Keratinocyte (primary cell): ENCODE data around the gene MYO7B. TPM values are rescaled to one million over a fixed set of nuclear protein-coding genes. Genes with fewer than 3 reads are reported as not detected.

Experiments used
- DNase-seq: peaks from one replicate; pipeline ENCODE4 v3.0.0-alpha.2; 2011; ENCODE audit warnings: low read depth, missing footprints, low spot score
- FAIRE-seq: peaks from 2 replicates; lab custom pipeline; 2011; peaks lifted over from hg19 to GRCh38; lab: Jason Lieb, UNC
- H2AFZ ChIP-seq: 2 replicates; pipeline ENCODE4 v1.6.0; 2012; ENCODE audit warnings: low read length, control low read depth, inconsistent platforms; ENCODE audit not compliant: control insufficient read depth
- H3K27ac ChIP-seq: 2 replicates; pipeline ENCODE4 v1.5.1; 2011; ENCODE audit warnings: low read length; ENCODE audit not compliant: control insufficient read depth, insufficient read depth
- H3K27me3 ChIP-seq: 3 replicates; pipeline ENCODE4 v1.6.0; 2011; ENCODE audit warnings: low read length; ENCODE audit not compliant: control insufficient read depth, insufficient read depth; ENCODE audit errors: extremely low read depth
- H3K36me3 ChIP-seq, 2 experiments: 2 replicates in 1 of 2; 3 replicates in 1 of 2; pipeline ENCODE4 v1.5.1; 2011; ENCODE audit warnings: low read length in 2 of 2, mild to moderate bottlenecking in 1 of 2; ENCODE audit not compliant: control insufficient read depth in 2 of 2, insufficient read depth in 2 of 2; ENCODE audit errors: extremely low read depth in 1 of 2
- H3K4me1 ChIP-seq: 3 replicates; pipeline ENCODE4 v1.5.1; 2011; ENCODE audit warnings: low read length; ENCODE audit not compliant: control insufficient read depth, insufficient read depth; ENCODE audit errors: extremely low read depth
- H3K4me2 ChIP-seq: 3 replicates; pipeline ENCODE4 v1.6.0; 2011; ENCODE audit warnings: low read depth, low read length; ENCODE audit not compliant: control insufficient read depth, insufficient read depth; ENCODE audit errors: extremely low read depth
- H3K4me3 ChIP-seq, 3 experiments: fragments of 200-600 bp in 1 of 3; sonication (generic) in 1 of 3; 2 replicates in 2 of 3; 3 replicates in 1 of 3; pipeline ENCODE4 v1.5.1; 2011 to 2016; ENCODE audit warnings: low read length in 3 of 3, mild to moderate bottlenecking in 3 of 3, control low read depth in 2 of 3, inconsistent platforms in 1 of 3, low read depth in 1 of 3, mixed read lengths in 1 of 3, mixed run types in 1 of 3, moderate library complexity in 1 of 3; ENCODE audit not compliant: control insufficient read depth in 2 of 3, insufficient read depth in 2 of 3; ENCODE audit errors: extremely low read depth in 1 of 3
- H3K79me2 ChIP-seq: 2 replicates; pipeline ENCODE4 v1.6.0; 2012; ENCODE audit warnings: low read length; ENCODE audit not compliant: control insufficient read depth, insufficient read depth
- H3K9ac ChIP-seq: 3 replicates; pipeline ENCODE4 v1.6.0; 2011; ENCODE audit warnings: low read length; ENCODE audit not compliant: control insufficient read depth, insufficient read depth; ENCODE audit errors: extremely low read depth
- H3K9me1 ChIP-seq: 3 replicates; pipeline ENCODE4 v1.6.0; 2011; ENCODE audit warnings: low read length; ENCODE audit not compliant: control insufficient read depth, insufficient read depth; ENCODE audit errors: extremely low read depth
- H3K9me3 ChIP-seq: 2 replicates; pipeline ENCODE4 v1.5.1; 2012; ENCODE audit warnings: low read depth, low read length; ENCODE audit not compliant: control insufficient read depth
- H4K20me1 ChIP-seq: 3 replicates; pipeline ENCODE4 v1.6.0; 2011; ENCODE audit warnings: low read length; ENCODE audit not compliant: control insufficient read depth, insufficient read depth; ENCODE audit errors: extremely low read depth
- EZH2 ChIP-seq: IDR thresholded peaks from one replicate; pipeline ENCODE4 v1.6.1; 2012; ENCODE audit warnings: inconsistent platforms, mild to moderate bottlenecking, low read length, moderate library complexity
- dilution Hi-C: fragments of 300-500 bp; cut with MboI; formaldehyde crosslinking; loops from one replicate; pipeline ENCODE4 v1.7.0; 2020; ENCODE audit warnings: low sequenced_read_pairs; ENCODE audit not compliant: extremely low pct_ligation_motif_present
- polyA plus RNA-seq, 5 experiments: library from polyadenylated mRNA; depleted of rRNA in 3 of 5; stranded (reverse) in 3 of 5; stranded (forward) in 1 of 5; unstranded in 1 of 5; fragments of >200 nt; gene quantifications; 1 replicate in 1 of 5; 2 replicates in 3 of 5; 3 replicates in 1 of 5; pipeline versions ENCODE4 v1.2.1 to v1.2.3, GENCODE V29; 2011 to 2012; ENCODE audit warnings: missing spikeins in 2 of 5, low read depth in 1 of 5, low replicate concordance in 1 of 5
- TF ChIP-seq, protein P1 (sequence below), 3 experiments: IDR thresholded peaks in 1 of 3; conservative IDR thresholded peaks in 1 of 3; optimal IDR thresholded peaks in 1 of 3; 2 replicates in 2 of 3; 3 replicates in 1 of 3; pipeline versions ENCODE3 to v1.5.1; 2011; ENCODE audit warnings: low read length in 3 of 3, mild to moderate bottlenecking in 3 of 3, moderate library complexity in 2 of 3, control low read depth in 1 of 3, inconsistent platforms in 1 of 3; ENCODE audit not compliant: insufficient read depth in 2 of 3; ENCODE audit errors: extremely low read depth in 1 of 3

MYO7B gene
- polyA plus RNA-seq, 1 donor (not counting 4 experiments of a cell fraction or from before 2014, with no cell fraction given), result not detected

DNA sequence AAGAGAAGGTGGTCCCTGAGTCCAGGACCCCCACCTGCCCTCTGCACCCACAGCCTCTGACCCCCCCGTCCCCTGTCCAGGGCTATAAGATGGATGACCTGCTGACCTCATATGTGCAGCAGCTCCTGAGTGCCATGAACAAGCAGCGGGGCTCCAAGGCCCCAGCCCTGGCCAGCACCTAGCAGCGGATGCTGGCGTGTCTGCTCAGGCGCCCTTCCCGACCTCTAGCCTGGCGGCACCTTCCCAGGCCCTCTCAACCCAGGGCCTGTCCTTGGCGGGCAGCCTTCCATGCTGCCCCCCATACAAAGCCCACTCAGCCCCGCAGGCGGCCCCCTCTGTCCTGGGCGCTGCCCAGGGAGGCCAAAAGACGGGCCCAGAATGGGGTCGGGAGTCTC lies 101.8 kb downstream of the MYO7B start:
- DNase-seq (no peak), FAIRE-seq (no peak)
- H3K4me1 ChIP-seq, result peaks cover 12% of the 10 kb centered on the region
- no peaks in the 10 kb centered on the region for H3K9me1 ChIP-seq
- H4K20me1 ChIP-seq, result no peaks in the 10 kb centered on the region
- H3K27ac ChIP-seq, result no peak overlapping the region
- no peak for TF ChIP-seq EZH2
- TF ChIP-seq, protein P1, sequence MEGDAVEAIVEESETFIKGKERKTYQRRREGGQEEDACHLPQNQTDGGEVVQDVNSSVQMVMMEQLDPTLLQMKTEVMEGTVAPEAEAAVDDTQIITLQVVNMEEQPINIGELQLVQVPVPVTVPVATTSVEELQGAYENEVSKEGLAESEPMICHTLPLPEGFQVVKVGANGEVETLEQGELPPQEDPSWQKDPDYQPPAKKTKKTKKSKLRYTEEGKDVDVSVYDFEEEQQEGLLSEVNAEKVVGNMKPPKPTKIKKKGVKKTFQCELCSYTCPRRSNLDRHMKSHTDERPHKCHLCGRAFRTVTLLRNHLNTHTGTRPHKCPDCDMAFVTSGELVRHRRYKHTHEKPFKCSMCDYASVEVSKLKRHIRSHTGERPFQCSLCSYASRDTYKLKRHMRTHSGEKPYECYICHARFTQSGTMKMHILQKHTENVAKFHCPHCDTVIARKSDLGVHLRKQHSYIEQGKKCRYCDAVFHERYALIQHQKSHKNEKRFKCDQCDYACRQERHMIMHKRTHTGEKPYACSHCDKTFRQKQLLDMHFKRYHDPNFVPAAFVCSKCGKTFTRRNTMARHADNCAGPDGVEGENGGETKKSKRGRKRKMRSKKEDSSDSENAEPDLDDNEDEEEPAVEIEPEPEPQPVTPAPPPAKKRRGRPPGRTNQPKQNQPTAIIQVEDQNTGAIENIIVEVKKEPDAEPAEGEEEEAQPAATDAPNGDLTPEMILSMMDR (optimal IDR thresholded peaks at IDR 0.05 in 1 of 3, IDR thresholded peaks at IDR 0.05 in 1 of 3, conservative IDR thresholded peaks at IDR 0.05 in 1 of 3; ENCODE audit: extremely low read depth in 1 of 3, insufficient read depth in 2 of 3, low read length in 3 of 3), result no peak
- peak overlapping the region; percentile 15 for H3K4me2 ChIP-seq
- H3K9ac ChIP-seq, result no peak overlapping the region
- H3K36me3 ChIP-seq, result no peaks in the 10 kb centered on the region
- H3K27me3 ChIP-seq, result no peaks in the 10 kb centered on the region
- dilution Hi-C loops, result no loop called here
- H2AFZ ChIP-seq, result no peak overlapping the region
- H3K9me3 ChIP-seq, result no peaks in the 10 kb centered on the region
- no peak overlapping the region for H3K4me3 ChIP-seq
- H3K79me2 ChIP-seq, result no peaks in the 10 kb centered on the region

DNA sequence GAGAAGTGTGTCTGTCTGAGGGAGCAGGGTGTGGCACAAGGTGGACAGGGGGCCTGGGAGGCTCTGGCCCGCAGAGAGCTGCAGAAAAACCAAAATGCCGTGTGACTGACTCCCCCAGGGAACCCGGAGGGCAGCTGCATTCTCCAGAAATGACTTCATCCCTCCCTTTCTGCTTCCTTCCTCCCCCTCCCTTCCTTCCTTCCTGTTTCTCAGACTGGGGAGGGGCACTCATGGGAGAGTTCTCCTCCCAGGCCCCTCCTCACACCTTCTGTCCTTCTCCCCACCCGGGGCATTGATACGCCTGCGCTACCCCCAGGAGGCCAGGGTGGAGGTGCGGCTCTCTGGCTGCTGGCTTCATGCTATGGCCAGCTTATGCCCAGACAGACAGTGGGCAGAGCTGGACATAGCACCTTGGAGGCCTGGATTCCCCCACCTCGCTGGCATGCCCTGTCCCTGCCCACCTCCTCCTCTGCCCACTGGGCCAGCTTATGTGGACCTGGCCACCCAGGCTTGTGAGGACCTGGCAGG lies 102.3 kb downstream of the MYO7B start:
- peaks cover 12% of the 10 kb centered on the region for H3K4me1 ChIP-seq
- H3K79me2 ChIP-seq, result no peaks in the 10 kb centered on the region
- no peaks in the 10 kb centered on the region for H3K27me3 ChIP-seq
- peak overlapping the region; percentile 60 for H3K27ac ChIP-seq
- H3K36me3 ChIP-seq, result no peaks in the 10 kb centered on the region
- H3K9me1 ChIP-seq, result no peaks in the 10 kb centered on the region
- H4K20me1 ChIP-seq, result no peaks in the 10 kb centered on the region
- H3K9me3 ChIP-seq, result no peaks in the 10 kb centered on the region
- peak; percentile 94 for FAIRE-seq
- peak overlapping the region; percentile 63 for H2AFZ ChIP-seq
- peak overlapping the region; percentile 15 for H3K4me2 ChIP-seq
- H3K9ac ChIP-seq, result no peak overlapping the region
- no peak overlapping the region for H3K4me3 ChIP-seq
- peak; percentile 75 for DNase-seq
- dilution Hi-C loops, result no loop called here
- TF ChIP-seq, protein P1 (optimal IDR thresholded peaks at IDR 0.05 in 1 of 3, IDR thresholded peaks at IDR 0.05 in 1 of 3, conservative IDR thresholded peaks at IDR 0.05 in 1 of 3; ENCODE audit: extremely low read depth in 1 of 3, insufficient read depth in 2 of 3, low read length in 3 of 3), result peak in 1 of 3 experiments; percentile 19
- TF ChIP-seq EZH2, result no peak
